GM12865 (cell line): ENCODE measurements around the gene ANKRD62.

Experiments
- DNase-seq: peaks from one replicate; pipeline ENCODE4 v3.0.0; 2010; ENCODE audit warnings: low read depth
- H3K4me3 ChIP-seq: 2 replicates; pipeline ENCODE4 v1.5.1; 2011; ENCODE audit warnings: mild to moderate bottlenecking, low read depth, low read length, control low read depth
- CTCF ChIP-seq: IDR thresholded peaks from 2 replicates; pipeline ENCODE4 v1.5.1; 2011; ENCODE audit warnings: low read length, control low read depth, low read depth, inconsistent platforms; ENCODE audit not compliant: insufficient read depth; ENCODE audit errors: missing control alignments

Gene ANKRD62

GRCh38 chr18:12059334-12060181, 34.1 kb upstream of the ANKRD62 start:
- no peak overlapping the region for H3K4me3 ChIP-seq
- TF ChIP-seq CTCF = no peak
- DNase-seq = no peak

- H3K4me3 ChIP-seq = no peak overlapping the region
- TF ChIP-seq CTCF = no peak
- DNase-seq = no peak
Measured at GRCh38 chr18:12060182-12060870, 33.3 kb upstream of the ANKRD62 start.

GRCh38 chr18:12061685-12062084, 32.0 kb upstream of the ANKRD62 start:
- H3K4me3 ChIP-seq = no peak overlapping the region
- no peak for DNase-seq
- TF ChIP-seq CTCF = no peak

GRCh38 chr18:12062974-12063373, 30.7 kb upstream of the ANKRD62 start:
- H3K4me3 ChIP-seq = no peak overlapping the region
- DNase-seq = no peak
- TF ChIP-seq CTCF = no peak

GRCh38 chr18:12064086-12064763, 29.4 kb upstream of the ANKRD62 start:
- no peak overlapping the region for H3K4me3 ChIP-seq
- no peak for DNase-seq
- TF ChIP-seq CTCF = no peak

GRCh38 chr18:12065397-12065796, 28.2 kb upstream of the ANKRD62 start:
- DNase-seq = no peak

More at GRCh38 chr18:12065397-12065796, 28.2 kb upstream of the ANKRD62 start:
- no peak overlapping the region for H3K4me3 ChIP-seq
- TF ChIP-seq CTCF = no peak
